UCSD-AML1 (cell line): ENCODE results near the gene LRTM2.

Experiments used
- DNase-seq: peaks from one replicate; lab custom pipeline; 2025; ENCODE audit not compliant: unreplicated experiment; lab: John Stamatoyannopoulos, UW

The LRTM2 gene

GRCh38 chr12:1842183-1842904 lies 22.0 kb downstream of the LRTM2 start:
- peak; percentile 58 for DNase-seq

- no peak for DNase-seq
Measured at GRCh38 chr12:1842905-1843640, 22.7 kb downstream of the LRTM2 start.

- no peak for DNase-seq
Measured at GRCh38 chr12:1843641-1844005, 23.3 kb downstream of the LRTM2 start.

- DNase-seq, result no peak
Measured at GRCh38 chr12:1844223-1844622, 23.9 kb downstream of the LRTM2 start.

- DNase-seq, result no peak
Measured at GRCh38 chr12:1844661-1845409, 24.5 kb downstream of the LRTM2 start.

- no peak for DNase-seq
Measured at GRCh38 chr12:1845427-1845826, 25.1 kb downstream of the LRTM2 start.

- DNase-seq, result no peak
Measured at GRCh38 chr12:1845886-1846285, 25.5 kb downstream of the LRTM2 start.

GRCh38 chr12:1846421-1847405 lies 26.3 kb downstream of the LRTM2 start:
- no peak for DNase-seq

- DNase-seq, result no peak
Measured at GRCh38 chr12:1847411-1847810, 27.0 kb downstream of the LRTM2 start.

- DNase-seq, result no peak
Measured at GRCh38 chr12:1848146-1848545, 27.8 kb downstream of the LRTM2 start.

GRCh38 chr12:1848745-1849144 lies 28.4 kb downstream of the LRTM2 start:
- no peak for DNase-seq

- DNase-seq, result no peak
Measured at GRCh38 chr12:1851151-1851701, 30.9 kb downstream of the LRTM2 start.

- DNase-seq, result no peak
Measured at GRCh38 chr12:1852076-1852475, 31.7 kb downstream of the LRTM2 start.

GRCh38 chr12:1853716-1854115 lies 33.4 kb downstream of the LRTM2 start:
- no peak for DNase-seq

GRCh38 chr12:1855241-1855640 lies 34.9 kb downstream of the LRTM2 start:
- no peak for DNase-seq

- DNase-seq, result no peak
Measured at GRCh38 chr12:1857086-1857485, 36.7 kb downstream of the LRTM2 start.

GRCh38 chr12:1857821-1858220 lies 37.5 kb downstream of the LRTM2 start:
- DNase-seq, result no peak

- DNase-seq, result no peak
Measured at GRCh38 chr12:1858456-1858855, 38.1 kb downstream of the LRTM2 start.

GRCh38 chr12:1859643-1860042 lies 39.3 kb downstream of the LRTM2 start:
- no peak for DNase-seq

- DNase-seq, result no peak
Measured at GRCh38 chr12:1862973-1863372, 42.6 kb downstream of the LRTM2 start.
